Measurements from ENCODE around the gene MACROD1. TPM values are rescaled to one million over a fixed set of nuclear protein-coding genes. Genes with fewer than 3 reads are reported as not detected.

MACROD1 gene
- total and polyA plus RNA-seq, 10 of the 15 experiments (the other 5 are each of a cell fraction or from before 2014, with no cell fraction given) = 1.2 to 22.7 (median 11.3) TPM; not detected in 1

GRCh38 chr11:64157631-64158394 lies 8.1 kb downstream of the MACROD1 start:
- no peak for TF ChIP-seq SREBF1 (IDR thresholded peaks at IDR 0.05; ENCODE audit: low read length)
- TF ChIP-seq KDM1A (IDR thresholded peaks at IDR 0.05; ENCODE audit: borderline replicate concordance) = no peak
- TF ChIP-seq ATF3 (IDR thresholded peaks at IDR 0.05; ENCODE audit: borderline replicate concordance, extremely low read depth, low read depth, low read length) = no peak
- TF ChIP-seq TCF3 (IDR thresholded peaks at IDR 0.05; ENCODE audit: borderline replicate concordance, insufficient read depth, low read depth, low read length) = no peak
- TF ChIP-seq IRF5 (IDR thresholded peaks at IDR 0.05; ENCODE audit: borderline replicate concordance) = no peak
- ChIA-PET SMC1A (ENCODE audit: uncharacterized antibody, unreplicated experiment) (no interaction called here), POLR2A (no interaction called here), RAD21 (ENCODE audit: unreplicated experiment) (no interaction called here), CTCF (no interaction called here)
- H3K36me3 ChIP-seq (ENCODE audit: control insufficient read depth in 2 of 2, insufficient read depth in 2 of 2, low read length in 1 of 2) = no peaks in the 10 kb centered on the region
- no TSS peak for BruUV-seq (replicated peaks)
- no peak overlapping the region for H3K27ac ChIP-seq (ENCODE audit: control insufficient read depth, insufficient read depth)
- FAIRE-seq (no peak), DNase-seq (ENCODE audit: low read depth, low spot score) (no peak), ATAC-seq (no peak)
- no peak overlapping the region for H2AFZ ChIP-seq (ENCODE audit: control insufficient read depth, low read depth, low read length)
- H3K4me2 ChIP-seq (ENCODE audit: control insufficient read depth, insufficient read depth) = no peak overlapping the region
- intact Hi-C loops (cut with micrococcal nuclease; ENCODE audit: unreplicated experiment) = no loop called here
- H3K4me1 ChIP-seq (ENCODE audit: control insufficient read depth, insufficient read depth, low read length) = no peaks in the 10 kb centered on the region
- in situ Hi-C loops (cut with MboI) = no loop called here
- H3K9ac ChIP-seq (ENCODE audit: control insufficient read depth, insufficient read depth, low read length) = no peak overlapping the region
- no peaks in the 10 kb centered on the region for H3K27me3 ChIP-seq (replicated peaks in 1 of 2; ENCODE audit: control insufficient read depth in 2 of 2, insufficient read depth in 2 of 2, low read length in 1 of 2)
- H3K9me3 ChIP-seq (replicated peaks; ENCODE audit: control insufficient read depth, insufficient read depth, low read length) = no peaks in the 10 kb centered on the region; the same call in 2 of the 3 replicates
- WGBS (ENCODE audit: insufficient coverage, insufficient replicate concordance, low lambda C conversion rate, missing lambda C conversion rate) = 63% methylated on average over 15 of the region's 17 CpGs
- H3K4me3 ChIP-seq = no peak overlapping the region
- H3K79me2 ChIP-seq (ENCODE audit: control insufficient read depth, insufficient read depth, low read length) = no peaks in the 10 kb centered on the region
- H4K20me1 ChIP-seq (ENCODE audit: control insufficient read depth, insufficient read depth) = no peaks in the 10 kb centered on the region

Measured in GM12878 (cell line).